ENCODE measurements around the gene CTCFL. TPM values are rescaled to one million over a fixed set of nuclear protein-coding genes. Genes with fewer than 3 reads are reported as not detected.

CTCFL gene
- total RNA-seq, 2 experiments from 2014 or later, result 0.63 TPM; not detected in 1

DNA sequence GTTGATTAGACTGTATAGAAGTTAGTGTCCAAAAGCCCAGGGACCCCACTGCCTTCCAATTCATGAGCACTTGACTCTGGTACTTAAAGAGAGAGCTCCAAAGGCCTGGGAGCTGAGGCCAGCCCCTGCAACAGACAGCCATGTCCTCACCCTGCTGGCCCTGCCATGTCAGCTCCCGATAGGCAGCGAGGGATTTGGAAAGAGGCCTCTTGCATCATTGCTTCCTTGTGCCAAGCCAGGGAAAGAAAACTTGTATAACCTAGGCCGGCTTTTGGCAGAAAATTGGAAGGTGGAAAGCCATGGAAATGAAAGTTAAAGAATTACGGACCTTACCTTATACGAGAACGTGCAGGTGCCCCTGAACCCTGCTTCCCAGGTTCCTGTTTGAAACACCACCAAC lies 27.5 kb upstream of the CTCFL start:
- ChIA-PET CTCF (ENCODE audit: unreplicated experiment) (no interaction called here), POLR2A (no interaction called here)
- Histone ChIP-seq H3K4me2 (ENCODE audit: low read length) (no peak overlapping the region), H3K9me2 (ENCODE audit: insufficient read depth, low read length) (no peaks in the 10 kb centered on the region), H3K79me2 (ENCODE audit: insufficient read depth, low read depth, low read length) (no peaks in the 10 kb centered on the region), H3K27ac (ENCODE audit: low read depth, low read length, poor library complexity, severe bottlenecking) (no peak overlapping the region), H3K9me3 (ENCODE audit: low read length) (no peaks in the 10 kb centered on the region), H2AFZ (ENCODE audit: low read length) (no peak overlapping the region), H4K20me1 (ENCODE audit: insufficient read depth, low read length) (no peaks in the 10 kb centered on the region), H3K36me3 (ENCODE audit: insufficient read depth, low read length) (no peaks in the 10 kb centered on the region), H3K4me1 (ENCODE audit: insufficient read depth, low read length, poor library complexity, severe bottlenecking) (no peaks in the 10 kb centered on the region), H3K4me3 (ENCODE audit: low read depth, low read length, poor library complexity, severe bottlenecking) (no peak overlapping the region)
- TF ChIP-seq EZH2phosphoT487 (IDR thresholded peaks at IDR 0.05; ENCODE audit: borderline replicate concordance, low read depth, low read length), result no peak
- TF ChIP-seq, protein P1, sequence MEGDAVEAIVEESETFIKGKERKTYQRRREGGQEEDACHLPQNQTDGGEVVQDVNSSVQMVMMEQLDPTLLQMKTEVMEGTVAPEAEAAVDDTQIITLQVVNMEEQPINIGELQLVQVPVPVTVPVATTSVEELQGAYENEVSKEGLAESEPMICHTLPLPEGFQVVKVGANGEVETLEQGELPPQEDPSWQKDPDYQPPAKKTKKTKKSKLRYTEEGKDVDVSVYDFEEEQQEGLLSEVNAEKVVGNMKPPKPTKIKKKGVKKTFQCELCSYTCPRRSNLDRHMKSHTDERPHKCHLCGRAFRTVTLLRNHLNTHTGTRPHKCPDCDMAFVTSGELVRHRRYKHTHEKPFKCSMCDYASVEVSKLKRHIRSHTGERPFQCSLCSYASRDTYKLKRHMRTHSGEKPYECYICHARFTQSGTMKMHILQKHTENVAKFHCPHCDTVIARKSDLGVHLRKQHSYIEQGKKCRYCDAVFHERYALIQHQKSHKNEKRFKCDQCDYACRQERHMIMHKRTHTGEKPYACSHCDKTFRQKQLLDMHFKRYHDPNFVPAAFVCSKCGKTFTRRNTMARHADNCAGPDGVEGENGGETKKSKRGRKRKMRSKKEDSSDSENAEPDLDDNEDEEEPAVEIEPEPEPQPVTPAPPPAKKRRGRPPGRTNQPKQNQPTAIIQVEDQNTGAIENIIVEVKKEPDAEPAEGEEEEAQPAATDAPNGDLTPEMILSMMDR (conservative IDR thresholded peaks at IDR 0.05; ENCODE audit: low read length), result no peak
- BruUV-seq (replicated peaks), result no TSS peak
- DNase-seq (ENCODE audit: low spot score), result no peak
- intact Hi-C loops (cut with micrococcal nuclease; ENCODE audit: unreplicated experiment), result no loop called here

DNA sequence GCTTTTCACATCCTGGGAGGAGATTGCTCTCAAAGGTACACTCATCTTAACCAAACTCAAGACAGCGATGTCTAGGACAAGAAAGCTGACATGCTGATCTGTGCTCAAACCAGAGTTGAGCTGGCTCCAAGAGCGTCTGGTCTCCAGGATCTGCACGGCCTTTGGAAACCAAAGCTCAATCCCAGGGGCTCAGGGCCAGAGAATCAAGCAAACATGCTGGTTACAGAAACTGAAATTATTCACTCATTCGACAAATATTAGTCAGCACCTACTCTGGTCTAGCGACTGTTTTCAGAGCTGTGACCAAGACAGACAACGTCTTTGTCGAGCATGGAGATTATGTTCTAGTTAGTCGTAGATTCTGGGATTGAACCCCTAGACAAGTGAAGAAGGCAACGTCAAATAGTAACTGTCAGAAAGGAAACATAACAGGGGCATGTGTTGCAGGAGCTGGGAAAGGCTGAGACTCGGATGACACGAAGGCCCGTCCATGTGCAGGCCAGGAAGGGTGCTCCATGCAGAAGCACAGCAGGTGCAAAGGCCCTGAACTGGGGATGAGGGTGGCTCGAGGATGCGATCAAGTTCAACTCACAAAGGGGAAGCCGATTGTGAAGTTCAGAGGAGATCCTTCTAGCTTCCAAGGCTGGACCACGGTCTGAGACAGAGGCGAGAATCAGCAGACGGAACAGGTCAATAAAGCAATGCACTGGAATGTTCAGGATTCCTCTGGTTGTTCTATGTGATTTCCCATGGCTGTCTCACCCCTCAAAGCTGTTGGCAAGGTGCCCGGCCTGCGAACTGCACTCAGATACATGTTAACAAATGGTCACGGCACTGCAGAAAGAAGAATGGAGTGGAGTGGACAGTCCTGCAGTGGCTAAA lies 23.5 kb upstream of the CTCFL start:
- H3K27ac ChIP-seq (ENCODE audit: low read depth, low read length, poor library complexity, severe bottlenecking), result no peak overlapping the region
- BruUV-seq (replicated peaks), result no TSS peak
- no peaks in the 10 kb centered on the region for H4K20me1 ChIP-seq (ENCODE audit: insufficient read depth, low read length)
- TF ChIP-seq, protein P1 (conservative IDR thresholded peaks at IDR 0.05; ENCODE audit: low read length), result no peak
- no peak for TF ChIP-seq EZH2phosphoT487 (IDR thresholded peaks at IDR 0.05; ENCODE audit: borderline replicate concordance, low read depth, low read length)
- no peaks in the 10 kb centered on the region for H3K79me2 ChIP-seq (ENCODE audit: insufficient read depth, low read depth, low read length)
- H3K36me3 ChIP-seq (ENCODE audit: insufficient read depth, low read length), result no peaks in the 10 kb centered on the region
- ChIA-PET POLR2A (no interaction called here), CTCF (ENCODE audit: unreplicated experiment) (interaction anchor here (0.5 to 0.6 kb wide), 3 partner anchors 12 to 678 kb away, joined by 3 to 4 read pairs (median 3); no protein-coding TSS in a partner anchor)
- no peaks in the 10 kb centered on the region for H3K9me2 ChIP-seq (ENCODE audit: insufficient read depth, low read length)
- H2AFZ ChIP-seq (ENCODE audit: low read length), result no peak overlapping the region
- H3K4me1 ChIP-seq (ENCODE audit: insufficient read depth, low read length, poor library complexity, severe bottlenecking), result no peaks in the 10 kb centered on the region
- no peak overlapping the region for H3K4me3 ChIP-seq (ENCODE audit: low read depth, low read length, poor library complexity, severe bottlenecking)
- H3K9me3 ChIP-seq (ENCODE audit: low read length), result no peaks in the 10 kb centered on the region
- no peak for DNase-seq (ENCODE audit: low spot score)
- intact Hi-C loops (cut with micrococcal nuclease; ENCODE audit: unreplicated experiment), result no loop called here
- H3K4me2 ChIP-seq (ENCODE audit: low read length), result no peak overlapping the region

All from OCI-LY7 (cell line).